Mesendoderm (in vitro differentiated cells): ENCODE results near the gene TNFSF11.

ENCODE experiments used
- DNase-seq: peaks from one replicate; pipeline ENCODE4 v3.0.0; 2013
- H2AK5ac ChIP-seq: 2 replicates; pipeline ENCODE4 v1.6.1; 2013; ENCODE audit warnings: low read length, inconsistent platforms
- H2BK120ac ChIP-seq: 2 replicates; pipeline ENCODE4 v1.6.1; 2013; ENCODE audit warnings: low read depth, mild to moderate bottlenecking, low read length, moderate library complexity, mixed read lengths
- H2BK15ac ChIP-seq: replicated peaks from 2 replicates; pipeline ENCODE4 v1.6.1; 2013; ENCODE audit warnings: low read depth, mild to moderate bottlenecking, moderate library complexity
- H2BK5ac ChIP-seq: 2 replicates; pipeline ENCODE4 v1.6.1; 2013; ENCODE audit warnings: low read length, inconsistent platforms
- H3K18ac ChIP-seq: 2 replicates; pipeline ENCODE4 v1.6.1; 2013; ENCODE audit warnings: mild to moderate bottlenecking, low read length, mixed read lengths
- H3K23ac ChIP-seq: one replicate; pipeline ENCODE4 v1.6.1; 2013; ENCODE audit warnings: low read length
- H3K27ac ChIP-seq: 2 replicates; pipeline ENCODE4 v1.5.1; 2013; ENCODE audit warnings: low read depth, mild to moderate bottlenecking, inconsistent platforms, low read length, moderate library complexity
- H3K27me3 ChIP-seq: 2 replicates; pipeline ENCODE4 v1.6.1; 2013; ENCODE audit warnings: low read length, control low read depth, mild to moderate bottlenecking, inconsistent platforms; ENCODE audit not compliant: insufficient read depth, poor library complexity
- H3K36me3 ChIP-seq: 2 replicates; pipeline ENCODE4 v1.6.1; 2013; ENCODE audit warnings: low read length, inconsistent platforms; ENCODE audit not compliant: control insufficient read depth, insufficient read depth
- H3K4ac ChIP-seq: one replicate; pipeline ENCODE4 v1.6.1; 2013; ENCODE audit warnings: low read depth, mild to moderate bottlenecking, low read length, moderate library complexity
- H3K4me1 ChIP-seq: 2 replicates; pipeline ENCODE4 v1.6.1; 2013; ENCODE audit warnings: low read depth, low read length, inconsistent platforms; ENCODE audit not compliant: control insufficient read depth
- H3K4me2 ChIP-seq: 2 replicates; pipeline ENCODE4 v1.6.1; 2013; ENCODE audit warnings: low read length
- H3K4me3 ChIP-seq: 2 replicates; pipeline ENCODE4 v1.5.1; 2013; ENCODE audit warnings: mild to moderate bottlenecking, low read length
- H3K56ac ChIP-seq: one replicate; pipeline ENCODE4 v1.6.1; 2013; ENCODE audit warnings: low read length
- H3K79me1 ChIP-seq: 2 replicates; pipeline ENCODE4 v1.6.1; 2013; ENCODE audit warnings: low read length, inconsistent platforms
- H3K79me2 ChIP-seq: 2 replicates; pipeline ENCODE4 v1.6.1; 2013; ENCODE audit warnings: mild to moderate bottlenecking, low read length; ENCODE audit not compliant: control insufficient read depth, insufficient read depth
- H3K9ac ChIP-seq: 2 replicates; pipeline ENCODE4 v1.6.1; 2013; ENCODE audit warnings: low read length, inconsistent platforms
- H4K5ac ChIP-seq: one replicate; pipeline ENCODE4 v1.6.1; 2013; ENCODE audit warnings: low read length
- H4K8ac ChIP-seq: one replicate; pipeline ENCODE4 v1.6.1; 2013; ENCODE audit warnings: low read depth, mild to moderate bottlenecking, control low read depth, low read length, moderate library complexity
- WGBS: extraction: QIAGEN DNeasy Blood & Tissue Kit; methylation state at CpG from one replicate; pipeline ENCODE4 v1.1.7; 2013; ENCODE audit warnings: low lambda C conversion rate, missing lambda C conversion rate; ENCODE audit not compliant: insufficient coverage; ENCODE audit errors: extremely low coverage; 5-methylcytosine and 5-hydroxymethylcytosine counted together

The TNFSF11 gene

DNA sequence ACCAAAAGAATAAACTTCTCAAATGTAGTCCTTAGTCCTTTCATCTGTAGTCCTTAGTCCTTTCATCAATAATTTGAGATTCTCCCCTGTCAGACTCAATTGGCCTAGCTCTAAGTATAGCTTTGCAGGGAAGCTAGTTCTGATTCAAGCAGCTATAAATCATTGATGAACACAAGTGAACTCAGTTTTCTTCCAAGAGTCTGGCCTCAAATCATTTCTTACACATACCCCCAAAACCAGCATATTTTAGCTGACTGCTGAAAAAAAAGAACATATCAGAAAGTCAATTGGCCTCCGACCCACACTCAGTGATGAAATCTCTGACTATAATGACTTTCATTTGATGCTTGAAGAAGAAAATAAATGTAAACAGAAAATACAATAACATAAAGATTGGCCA is 64.9 kb downstream of the TNFSF11 start:
- no peak overlapping the region for H3K9ac ChIP-seq
- no peaks in the 10 kb centered on the region for H3K79me1 ChIP-seq
- H2BK5ac ChIP-seq = no peak overlapping the region
- H3K56ac ChIP-seq = no peak overlapping the region
- no peak overlapping the region for H3K18ac ChIP-seq
- H2BK15ac ChIP-seq = no peak overlapping the region
- H3K27ac ChIP-seq = no peak overlapping the region
- no peaks in the 10 kb centered on the region for H3K36me3 ChIP-seq
- no peak overlapping the region for H3K23ac ChIP-seq
- no peaks in the 10 kb centered on the region for H3K4me1 ChIP-seq
- no peaks in the 10 kb centered on the region for H3K79me2 ChIP-seq
- DNase-seq = no peak
- H3K4ac ChIP-seq = no peak overlapping the region
- H3K4me2 ChIP-seq = no peak overlapping the region
- H4K8ac ChIP-seq = no peak overlapping the region
- H3K4me3 ChIP-seq = no peak overlapping the region
- no peak overlapping the region for H2BK120ac ChIP-seq
- H4K5ac ChIP-seq = no peak overlapping the region
- H2AK5ac ChIP-seq = no peak overlapping the region
- no CpG with 5 or more reads among the region's 1 CpG for WGBS
- no peaks in the 10 kb centered on the region for H3K27me3 ChIP-seq

DNA sequence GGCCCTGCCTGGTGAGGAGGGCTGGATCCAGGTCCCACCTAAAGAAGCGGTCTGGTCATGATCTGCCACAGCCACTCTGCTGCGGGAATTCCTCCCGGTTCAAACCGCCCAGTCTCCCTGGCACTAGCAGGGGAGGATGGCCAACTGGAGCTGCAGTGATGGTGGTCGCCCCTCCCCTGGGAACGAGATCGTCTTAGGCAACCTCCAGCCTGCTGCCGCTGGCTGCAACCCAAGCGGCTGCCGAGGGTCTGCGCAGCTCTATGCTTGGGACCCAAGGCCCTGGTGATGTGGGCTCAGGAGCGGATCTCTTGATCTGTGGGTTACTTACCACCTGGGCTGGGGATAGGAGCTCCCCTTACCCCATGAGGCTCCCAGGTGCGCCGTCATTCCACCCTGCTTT is 69.1 kb downstream of the TNFSF11 start:
- no peaks in the 10 kb centered on the region for H3K27me3 ChIP-seq
- H3K9ac ChIP-seq = no peak overlapping the region
- H2BK120ac ChIP-seq = no peak overlapping the region
- no peaks in the 10 kb centered on the region for H3K4me1 ChIP-seq
- no peaks in the 10 kb centered on the region for H3K79me1 ChIP-seq
- no peak overlapping the region for H2AK5ac ChIP-seq
- H3K4me3 ChIP-seq = no peak overlapping the region
- no peak overlapping the region for H3K23ac ChIP-seq
- no peak overlapping the region for H3K27ac ChIP-seq
- no peak overlapping the region for H3K56ac ChIP-seq
- no peak overlapping the region for H3K18ac ChIP-seq
- H3K4ac ChIP-seq = no peak overlapping the region
- H4K5ac ChIP-seq = no peak overlapping the region
- H4K8ac ChIP-seq = no peak overlapping the region
- H3K4me2 ChIP-seq = no peak overlapping the region
- no peaks in the 10 kb centered on the region for H3K79me2 ChIP-seq
- H3K36me3 ChIP-seq = no peaks in the 10 kb centered on the region
- no peak overlapping the region for H2BK15ac ChIP-seq
- no peak for DNase-seq
- no CpG with 5 or more reads among the region's 14 CpGs for WGBS
- H2BK5ac ChIP-seq = no peak overlapping the region

DNA sequence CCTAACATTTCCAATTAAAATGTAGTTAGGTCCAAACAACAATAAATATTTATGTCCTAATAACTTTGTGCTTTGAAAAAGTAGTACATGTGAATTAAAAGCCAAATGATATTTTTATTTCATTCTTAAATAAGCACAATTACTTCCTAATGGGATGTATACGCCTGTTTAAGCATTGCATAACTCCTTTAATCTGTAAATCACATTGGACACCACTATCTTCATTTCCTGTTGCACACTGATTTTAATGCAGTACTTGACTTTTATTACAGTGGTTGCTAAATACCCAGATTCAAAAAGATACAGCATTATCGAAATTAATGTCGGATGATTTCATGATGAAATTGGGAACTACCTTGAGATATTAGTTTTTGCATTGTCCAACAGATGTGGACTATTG is 70.9 kb downstream of the TNFSF11 start:
- Histone ChIP-seq H3K79me2 (no peaks in the 10 kb centered on the region), H3K23ac (no peak overlapping the region), H4K5ac (no peak overlapping the region), H3K79me1 (no peaks in the 10 kb centered on the region), H3K4ac (no peak overlapping the region), H3K9ac (no peak overlapping the region), H3K56ac (no peak overlapping the region), H3K27me3 (no peaks in the 10 kb centered on the region), H2AK5ac (no peak overlapping the region), H3K4me1 (no peaks in the 10 kb centered on the region), H2BK120ac (no peak overlapping the region), H2BK15ac (no peak overlapping the region), H3K36me3 (no peaks in the 10 kb centered on the region), H3K18ac (no peak overlapping the region), H4K8ac (no peak overlapping the region), H2BK5ac (no peak overlapping the region), H3K4me2 (no peak overlapping the region), H3K27ac (no peak overlapping the region), H3K4me3 (no peak overlapping the region)
- DNase-seq = no peak
- WGBS = no CpG with 5 or more reads among the region's 3 CpGs

DNA sequence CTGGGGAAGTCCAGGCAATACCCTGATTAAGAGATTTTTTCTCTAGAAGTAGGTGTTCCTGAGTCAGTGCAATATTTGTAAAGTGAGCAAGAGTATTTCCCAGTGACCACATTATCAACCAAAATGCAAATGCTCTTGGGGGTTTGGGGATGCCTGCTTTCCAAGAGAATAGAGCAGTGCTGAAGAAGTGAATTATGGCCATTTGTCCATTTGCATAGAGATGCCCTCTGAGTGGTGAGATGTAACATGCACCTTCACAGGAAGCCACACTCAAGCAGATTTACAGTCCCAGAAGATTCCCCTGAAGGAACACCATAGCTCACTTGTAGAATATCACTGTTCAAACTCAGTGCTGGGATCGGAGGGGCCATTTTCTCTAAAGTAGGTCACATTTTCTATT is 71.8 kb downstream of the TNFSF11 start:
- Histone ChIP-seq H2AK5ac (no peak overlapping the region), H3K79me1 (no peaks in the 10 kb centered on the region), H2BK120ac (no peak overlapping the region), H3K56ac (no peak overlapping the region), H4K8ac (no peak overlapping the region), H3K4ac (no peak overlapping the region), H3K79me2 (no peaks in the 10 kb centered on the region), H4K5ac (no peak overlapping the region), H3K18ac (no peak overlapping the region), H3K27ac (no peak overlapping the region), H2BK5ac (no peak overlapping the region), H3K36me3 (no peaks in the 10 kb centered on the region), H3K27me3 (no peaks in the 10 kb centered on the region), H2BK15ac (no peak overlapping the region), H3K4me3 (no peak overlapping the region), H3K23ac (no peak overlapping the region), H3K4me1 (no peaks in the 10 kb centered on the region), H3K9ac (no peak overlapping the region), H3K4me2 (no peak overlapping the region)
- no peak for DNase-seq
- WGBS = no CpG with 5 or more reads among the region's 1 CpG

DNA sequence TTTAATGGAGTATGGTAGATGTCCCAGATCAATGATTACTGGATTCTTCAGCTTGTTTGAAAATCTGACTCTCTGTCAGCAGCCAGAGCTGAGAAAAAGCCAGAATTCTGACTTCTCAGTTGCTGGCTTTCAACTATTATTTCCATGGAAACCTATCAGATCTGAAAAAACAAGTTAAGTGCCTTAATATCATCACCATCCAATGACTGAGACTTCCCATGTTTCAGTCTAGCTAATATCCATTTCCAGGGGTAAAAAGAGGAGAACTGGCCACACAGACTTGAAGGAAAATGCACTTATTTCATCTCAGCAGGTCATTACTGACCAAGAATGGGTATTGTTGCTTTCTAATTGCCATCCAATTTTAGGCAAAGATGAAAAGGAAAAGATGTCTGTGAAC is 75.2 kb downstream of the TNFSF11 start:
- Histone ChIP-seq H3K79me1 (no peaks in the 10 kb centered on the region), H3K4me3 (no peak overlapping the region), H2BK120ac (no peak overlapping the region), H3K4me2 (no peak overlapping the region), H2AK5ac (no peak overlapping the region), H2BK5ac (no peak overlapping the region), H3K18ac (no peak overlapping the region), H3K4ac (no peak overlapping the region), H3K9ac (no peak overlapping the region), H3K56ac (no peak overlapping the region), H2BK15ac (no peak overlapping the region), H3K4me1 (peaks cover 3% of the 10 kb centered on the region), H3K36me3 (no peaks in the 10 kb centered on the region), H3K23ac (no peak overlapping the region), H3K27ac (no peak overlapping the region), H3K27me3 (no peaks in the 10 kb centered on the region), H3K79me2 (no peaks in the 10 kb centered on the region), H4K8ac (no peak overlapping the region), H4K5ac (no peak overlapping the region)
- DNase-seq = no peak

DNA sequence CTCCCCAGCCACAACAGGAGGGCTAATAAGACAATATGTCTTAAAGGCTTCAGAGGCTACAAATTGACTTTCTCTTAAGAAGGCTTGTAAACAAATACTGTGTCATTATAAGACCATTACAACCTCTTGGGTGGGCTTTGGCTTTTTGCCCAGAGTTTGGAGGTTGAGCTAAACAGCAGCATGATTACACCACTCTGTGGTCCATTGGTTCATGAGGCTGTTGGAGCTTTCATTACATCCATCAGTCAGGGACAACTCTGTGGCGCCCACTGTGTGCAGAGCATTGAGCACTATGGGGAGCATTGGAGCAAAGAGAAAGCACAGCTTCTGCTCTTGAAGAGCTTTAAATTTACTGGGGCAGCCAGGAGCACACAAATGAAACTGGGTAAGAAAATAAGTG is 75.9 kb downstream of the TNFSF11 start:
- H3K4me1 ChIP-seq = peaks cover 3% of the 10 kb centered on the region
- no peak overlapping the region for H2BK120ac ChIP-seq
- H3K79me2 ChIP-seq = no peaks in the 10 kb centered on the region
- H3K9ac ChIP-seq = no peak overlapping the region
- no CpG with 5 or more reads among the region's 1 CpG for WGBS
- no peak overlapping the region for H4K5ac ChIP-seq
- no peak overlapping the region for H3K4me3 ChIP-seq
- no peak overlapping the region for H3K4ac ChIP-seq
- no peak overlapping the region for H3K27ac ChIP-seq
- H3K36me3 ChIP-seq = no peaks in the 10 kb centered on the region
- H3K4me2 ChIP-seq = no peak overlapping the region
- no peaks in the 10 kb centered on the region for H3K27me3 ChIP-seq
- no peak overlapping the region for H3K18ac ChIP-seq
- H3K56ac ChIP-seq = no peak overlapping the region
- DNase-seq = no peak
- no peak overlapping the region for H2BK15ac ChIP-seq
- no peak overlapping the region for H2AK5ac ChIP-seq
- no peak overlapping the region for H4K8ac ChIP-seq
- H2BK5ac ChIP-seq = no peak overlapping the region
- no peaks in the 10 kb centered on the region for H3K79me1 ChIP-seq
- H3K23ac ChIP-seq = no peak overlapping the region
